ENCODE measurements around the gene TUBA1B. TPM values are rescaled to one million over a fixed set of nuclear protein-coding genes. Genes with fewer than 3 reads are reported as not detected.

The TUBA1B gene
- total and polyA plus RNA-seq, 4 donors: 403 to 813 (median 645) TPM

DNA sequence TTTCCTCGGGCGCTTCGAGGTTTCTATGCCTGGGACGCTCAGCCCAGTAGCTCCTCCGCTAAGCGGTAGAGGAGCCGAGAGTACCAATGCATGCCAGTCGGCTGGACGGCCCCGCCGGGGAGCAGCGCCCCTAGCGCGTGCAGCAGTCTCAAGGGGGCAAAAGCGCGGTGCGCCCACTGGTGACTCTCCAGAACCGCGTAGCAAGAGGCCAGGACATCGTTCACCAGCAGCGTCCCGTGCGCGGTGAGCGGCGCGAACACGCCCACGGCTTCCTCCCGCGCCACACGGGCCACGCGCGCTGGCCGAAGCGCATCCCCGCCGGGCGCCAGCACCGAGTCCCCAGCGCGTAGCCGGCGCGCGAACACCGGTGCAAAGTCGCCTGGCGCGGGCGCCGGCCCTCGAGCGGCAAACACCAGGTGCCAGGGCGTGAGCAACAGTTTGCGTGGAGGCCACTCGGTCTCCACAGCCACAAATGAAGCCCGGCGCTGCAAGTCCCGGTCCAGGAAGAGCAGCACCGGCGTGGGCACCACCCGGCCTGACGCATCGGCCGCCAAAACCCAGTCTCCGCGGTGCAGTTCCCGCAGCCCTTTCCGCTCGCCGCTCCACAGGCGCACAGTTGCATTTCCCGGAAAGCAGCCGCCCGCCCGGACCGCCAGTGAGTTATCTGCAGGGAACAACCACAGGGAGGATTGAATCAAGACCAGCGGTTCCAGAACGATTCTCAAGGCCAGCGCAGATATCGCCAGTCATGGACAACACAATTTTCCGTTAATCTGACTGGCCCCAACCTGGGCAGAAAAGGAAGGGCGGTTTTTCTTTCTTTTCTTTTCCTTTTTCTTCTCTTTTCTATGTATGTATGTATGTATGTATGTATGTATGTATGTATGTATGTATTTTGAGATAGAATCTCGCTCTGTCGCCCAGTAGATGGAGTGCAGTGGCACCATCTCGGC lies 41.1 kb downstream of the TUBA1B start:
- Histone ChIP-seq H3K36me3 (ENCODE audit: control insufficient read depth in 1 of 2, insufficient read depth in 2 of 2, low read length in 1 of 2) (no peaks in the 10 kb centered on the region), H3K27ac (ENCODE audit: low read depth in 1 of 2, low read length in 2 of 2) (no peak overlapping the region), H3K4me3 (ENCODE audit: low read length in 2 of 2) (no peak overlapping the region), H3K4me1 (ENCODE audit: control insufficient read depth in 1 of 2, insufficient read depth in 2 of 2, low read length in 2 of 2) (no peaks in the 10 kb centered on the region), H3K27me3 (ENCODE audit: control insufficient read depth in 1 of 2, insufficient read depth in 2 of 2, low read length in 1 of 2) (no peaks in the 10 kb centered on the region), H3K9me3 (ENCODE audit: control insufficient read depth, low read length) (no peaks in the 10 kb centered on the region)
- WGBS, 2 donors: 3% methylated on average over 88 of the region's 88 CpGs
- intact Hi-C loops (cut with DNase I): loop anchor here (2.0 to 10.0 kb wide), 3 partner anchors 31 to 145 kb away; no protein-coding TSS in a partner anchor
- ATAC-seq (ENCODE audit: low FRiP score) (no peak), DNase-seq (peak; percentile 72 to 88)

- no peak overlapping the region for H3K4me3 ChIP-seq (ENCODE audit: low read length in 2 of 2)
- no peaks in the 10 kb centered on the region for H3K4me1 ChIP-seq (ENCODE audit: control insufficient read depth in 1 of 2, insufficient read depth in 2 of 2, low read length in 2 of 2)
- DNase-seq (peak in 1 of 2 donors; percentile 28), ATAC-seq (ENCODE audit: low FRiP score) (no peak)
- H3K9me3 ChIP-seq (ENCODE audit: control insufficient read depth, low read length): no peaks in the 10 kb centered on the region
- 62 to 65% methylated on average over 6 of the region's 6 CpGs for WGBS, 2 donors
- intact Hi-C loops (cut with DNase I): loop anchor here (1.0 to 10.0 kb wide), 4 partner anchors 32 to 146 kb away; no protein-coding TSS in a partner anchor
- no peaks in the 10 kb centered on the region for H3K27me3 ChIP-seq (ENCODE audit: control insufficient read depth in 1 of 2, insufficient read depth in 2 of 2, low read length in 1 of 2)
- no peaks in the 10 kb centered on the region for H3K36me3 ChIP-seq (ENCODE audit: control insufficient read depth in 1 of 2, insufficient read depth in 2 of 2, low read length in 1 of 2)
- H3K27ac ChIP-seq (ENCODE audit: low read depth in 1 of 2, low read length in 2 of 2): no peak overlapping the region
Observed at GRCh38 chr12:49088932-49089330, 42.3 kb downstream of the TUBA1B start.

DNA sequence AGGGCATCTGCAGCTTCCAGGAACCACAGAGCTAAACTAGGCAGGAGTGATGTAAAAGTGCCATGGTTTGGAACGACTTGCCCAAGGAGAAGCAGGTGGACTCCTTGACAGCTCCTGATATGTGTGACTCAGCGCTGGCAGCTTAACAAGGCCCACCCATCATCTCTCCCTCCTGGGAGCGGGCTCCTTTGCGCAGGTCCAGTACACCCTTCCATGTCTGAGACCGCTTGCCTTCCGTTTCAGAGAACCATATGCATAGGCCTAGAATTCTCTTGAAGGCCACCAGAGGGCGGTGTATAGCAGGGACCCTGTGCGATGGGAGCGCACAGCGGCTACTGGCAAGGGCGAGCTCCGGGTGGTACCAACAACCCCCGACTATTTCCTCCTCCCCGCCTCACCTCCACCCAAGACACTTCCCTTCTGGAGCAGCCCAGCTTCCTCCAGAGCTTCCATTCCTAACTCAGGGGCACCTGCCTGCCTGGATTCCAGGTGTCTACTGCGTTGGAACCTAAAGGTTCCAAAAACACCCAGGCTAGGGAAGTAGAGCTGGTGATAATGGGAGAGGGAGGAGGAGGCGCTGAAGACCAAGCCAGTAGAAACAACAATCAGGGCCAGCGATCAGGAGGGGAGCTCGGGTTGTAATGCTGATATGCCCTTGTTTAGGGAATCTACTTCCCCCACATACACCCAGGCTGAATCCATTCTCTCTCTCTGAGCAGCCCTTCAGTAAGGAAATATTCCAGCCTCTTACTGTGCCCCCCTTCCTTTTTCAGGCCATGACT lies 42.9 kb downstream of the TUBA1B start:
- Histone ChIP-seq H3K4me3 (ENCODE audit: low read length in 2 of 2) (no peak overlapping the region), H3K9me3 (ENCODE audit: control insufficient read depth, low read length) (no peaks in the 10 kb centered on the region), H3K36me3 (ENCODE audit: control insufficient read depth in 1 of 2, insufficient read depth in 2 of 2, low read length in 1 of 2) (no peaks in the 10 kb centered on the region), H3K27ac (ENCODE audit: low read depth in 1 of 2, low read length in 2 of 2) (no peak overlapping the region), H3K4me1 (ENCODE audit: control insufficient read depth in 1 of 2, insufficient read depth in 2 of 2, low read length in 2 of 2) (no peaks in the 10 kb centered on the region), H3K27me3 (ENCODE audit: control insufficient read depth in 1 of 2, insufficient read depth in 2 of 2, low read length in 1 of 2) (no peaks in the 10 kb centered on the region)
- WGBS, 2 donors: 1% methylated on average over 18 of the region's 18 CpGs
- DNase-seq (peak; percentile 82 to 89), ATAC-seq (ENCODE audit: low FRiP score) (peak; percentile 91)
- intact Hi-C loops (cut with DNase I): loop anchor here (1.0 to 10.0 kb wide), 4 partner anchors 32 to 147 kb away; no protein-coding TSS in a partner anchor

DNA sequence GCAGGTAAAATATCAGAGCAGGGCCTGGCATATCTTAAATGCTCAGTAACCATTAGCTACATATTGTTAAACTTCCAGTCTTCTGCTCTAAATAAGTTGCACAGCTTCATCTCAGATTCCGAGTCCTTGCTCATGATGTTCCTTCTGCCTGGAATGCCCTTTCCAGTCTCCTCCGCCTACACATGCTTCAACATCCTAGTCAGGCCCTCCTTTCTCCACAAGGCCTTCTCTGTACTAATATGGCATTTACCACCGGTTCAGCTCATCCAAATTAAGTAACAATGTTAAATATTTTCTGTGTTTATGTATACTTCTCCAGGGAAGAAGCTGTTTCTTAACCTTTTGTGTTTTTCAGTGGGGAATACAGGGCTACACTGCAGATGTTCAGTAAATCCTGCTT lies 45.1 kb downstream of the TUBA1B start:
- 55 to 65% methylated on average over 3 of the region's 3 CpGs for WGBS, 2 donors
- Histone ChIP-seq H3K4me1 (ENCODE audit: control insufficient read depth in 1 of 2, insufficient read depth in 2 of 2, low read length in 2 of 2) (no peaks in the 10 kb centered on the region), H3K36me3 (ENCODE audit: control insufficient read depth in 1 of 2, insufficient read depth in 2 of 2, low read length in 1 of 2) (no peaks in the 10 kb centered on the region), H3K4me3 (ENCODE audit: low read length in 2 of 2) (no peak overlapping the region), H3K27ac (ENCODE audit: low read depth in 1 of 2, low read length in 2 of 2) (no peak overlapping the region), H3K27me3 (ENCODE audit: control insufficient read depth in 1 of 2, insufficient read depth in 2 of 2, low read length in 1 of 2) (no peaks in the 10 kb centered on the region), H3K9me3 (ENCODE audit: control insufficient read depth, low read length) (no peaks in the 10 kb centered on the region)
- no peak for DNase-seq
- intact Hi-C loops (cut with DNase I): loop anchor here in 1 of 2 donors (5.0 to 10.0 kb wide), 2 partner anchors 36 to 149 kb away; no protein-coding TSS in a partner anchor
- no peak for ATAC-seq (ENCODE audit: low FRiP score)

- Histone ChIP-seq H3K9me3 (ENCODE audit: control insufficient read depth, low read length) (no peaks in the 10 kb centered on the region), H3K27ac (ENCODE audit: low read depth in 1 of 2, low read length in 2 of 2) (no peak overlapping the region), H3K4me3 (ENCODE audit: low read length in 2 of 2) (no peak overlapping the region), H3K36me3 (ENCODE audit: control insufficient read depth in 1 of 2, insufficient read depth in 2 of 2, low read length in 1 of 2) (no peaks in the 10 kb centered on the region), H3K27me3 (ENCODE audit: control insufficient read depth in 1 of 2, insufficient read depth in 2 of 2, low read length in 1 of 2) (no peaks in the 10 kb centered on the region), H3K4me1 (ENCODE audit: control insufficient read depth in 1 of 2, insufficient read depth in 2 of 2, low read length in 2 of 2) (no peaks in the 10 kb centered on the region)
- intact Hi-C loops (cut with DNase I): loop anchor here in 1 of 2 donors (10.0 kb wide), 1 partner anchor 150 kb away; no protein-coding TSS in a partner anchor
- no peak for ATAC-seq (ENCODE audit: low FRiP score)
- WGBS, 2 donors: 97 to 99% methylated on average over 3 of the region's 3 CpGs
- DNase-seq: no peak
Observed at GRCh38 chr12:49084438-49084837, 46.8 kb downstream of the TUBA1B start.

GRCh38 chr12:49079793-49080192 lies 51.4 kb downstream of the TUBA1B start:
- ATAC-seq (ENCODE audit: low FRiP score): no peak
- Histone ChIP-seq H3K27me3 (ENCODE audit: control insufficient read depth in 1 of 2, insufficient read depth in 2 of 2, low read length in 1 of 2) (no peaks in the 10 kb centered on the region), H3K27ac (ENCODE audit: low read depth in 1 of 2, low read length in 2 of 2) (no peak overlapping the region), H3K36me3 (ENCODE audit: control insufficient read depth in 1 of 2, insufficient read depth in 2 of 2, low read length in 1 of 2) (no peaks in the 10 kb centered on the region), H3K4me3 (ENCODE audit: low read length in 2 of 2) (no peak overlapping the region), H3K4me1 (ENCODE audit: control insufficient read depth in 1 of 2, insufficient read depth in 2 of 2, low read length in 2 of 2) (no peaks in the 10 kb centered on the region), H3K9me3 (ENCODE audit: control insufficient read depth, low read length) (no peaks in the 10 kb centered on the region)
- intact Hi-C loops (cut with DNase I): loop anchor here in 1 of 2 donors (10.0 kb wide), 1 partner anchor 155 kb away; no protein-coding TSS in a partner anchor
- no peak for DNase-seq
- 62 to 73% methylated on average over 1 of the region's 1 CpG for WGBS, 2 donors

Other genes with a start within 250 kb of the TUBA1B start
- 10 to 100 TPM; 35.7 to 41.4 TPM for gene FKBP11, start 205.9 kb downstream of the TUBA1B start, total RNA-seq
- 10 to 100 TPM; 14.3 to 51.3 TPM for gene FKBP11, start 205.9 kb downstream of the TUBA1B start, polyA plus RNA-seq
- 100 to 1,000 TPM; 153 to 155 TPM for gene ARF3, start 173.9 kb downstream of the TUBA1B start, total RNA-seq
- 10 to 100 TPM; 65.3 to 65.5 TPM for gene ARF3, start 173.9 kb downstream of the TUBA1B start, polyA plus RNA-seq
- gene WNT10B, start 159.7 kb downstream of the TUBA1B start, total RNA-seq: 1 to 10 TPM in 1 of 2 donors, under 1 TPM in 1; 0.55 to 4.9 TPM
- not detected for gene WNT10B, start 159.7 kb downstream of the TUBA1B start, polyA plus RNA-seq
- gene WNT1, start 153.1 kb downstream of the TUBA1B start, total RNA-seq: not detected
- not detected for gene WNT1, start 153.1 kb downstream of the TUBA1B start, polyA plus RNA-seq
- gene DDN, start 132.0 kb downstream of the TUBA1B start, total RNA-seq: under 1 TPM in 1 of 2 donors, not detected in 1; 0.10 TPM
- under 1 TPM in 1 of 2 donors, not detected in 1; 0.50 TPM for gene DDN, start 132.0 kb downstream of the TUBA1B start, polyA plus RNA-seq
- 10 to 100 TPM; 44.8 to 50.6 TPM for gene PRKAG1, start 112.6 kb downstream of the TUBA1B start, total RNA-seq
- 10 to 100 TPM; 48.0 to 57.1 TPM for gene PRKAG1, start 112.6 kb downstream of the TUBA1B start, polyA plus RNA-seq
- 10 to 100 TPM; 88.6 to 97.4 TPM for gene KMT2D, start 70.6 kb downstream of the TUBA1B start, total RNA-seq
- 10 to 100 TPM; 11.5 to 14.4 TPM for gene KMT2D, start 70.6 kb downstream of the TUBA1B start, polyA plus RNA-seq
- gene RHEBL1, start 61.4 kb downstream of the TUBA1B start, total RNA-seq: 1 to 10 TPM in 1 of 2 donors, under 1 TPM in 1; 0.55 to 1.1 TPM
- gene RHEBL1, start 61.4 kb downstream of the TUBA1B start, polyA plus RNA-seq: 1 to 10 TPM; 1.3 to 2.4 TPM
- 1 to 10 TPM; 1.3 to 3.6 TPM for gene DHH, start 36.6 kb downstream of the TUBA1B start, total RNA-seq
- gene DHH, start 36.6 kb downstream of the TUBA1B start, polyA plus RNA-seq: under 1 TPM in 1 of 2 donors, not detected in 1; 0.33 TPM
- 100 to 1,000 TPM in 1 of 2 donors, 10 to 100 TPM in 1; 69.2 to 104 TPM for gene LMBR1L, start 20.5 kb downstream of the TUBA1B start, total RNA-seq
- 100 to 1,000 TPM in 1 of 2 donors, 1 to 10 TPM in 1; 5.6 to 160 TPM for gene LMBR1L, start 20.5 kb downstream of the TUBA1B start, polyA plus RNA-seq
- gene TUBA1A, start 57.7 kb upstream of the TUBA1B start, total RNA-seq: 100 to 1,000 TPM; 148 to 253 TPM
- 100 to 1,000 TPM; 102 to 172 TPM for gene TUBA1A, start 57.7 kb upstream of the TUBA1B start, polyA plus RNA-seq
- gene TUBA1C, start 133.7 kb upstream of the TUBA1B start, total RNA-seq: 100 to 1,000 TPM in 1 of 2 donors, 10 to 100 TPM in 1; 89.2 to 181 TPM
- 100 to 1,000 TPM; 163 to 191 TPM for gene TUBA1C, start 133.7 kb upstream of the TUBA1B start, polyA plus RNA-seq
- 1 to 10 TPM in 1 of 2 donors, under 1 TPM in 1; 0.49 to 5.4 TPM for gene PRPH, start 163.8 kb upstream of the TUBA1B start, total RNA-seq
- gene PRPH, start 163.8 kb upstream of the TUBA1B start, polyA plus RNA-seq: 10 to 100 TPM in 1 of 2 donors, not detected in 1; 13.8 TPM
- 1 to 10 TPM; 1.1 to 4.3 TPM for gene TROAP, start 191.9 kb upstream of the TUBA1B start, total RNA-seq
- 1 to 10 TPM in 1 of 2 donors, under 1 TPM in 1; 0.10 to 1.8 TPM for gene TROAP, start 191.9 kb upstream of the TUBA1B start, polyA plus RNA-seq
- gene C1QL4, start 205.8 kb upstream of the TUBA1B start, total RNA-seq: not detected
- gene C1QL4, start 205.8 kb upstream of the TUBA1B start, polyA plus RNA-seq: not detected
- gene DNAJC22, start 215.5 kb upstream of the TUBA1B start, total RNA-seq: under 1 TPM in 1 of 2 donors, not detected in 1; 0.24 TPM
- gene DNAJC22, start 215.5 kb upstream of the TUBA1B start, polyA plus RNA-seq: 1 to 10 TPM in 1 of 2 donors, under 1 TPM in 1; 0.50 to 1.2 TPM
- gene SPATS2, start 236.1 kb upstream of the TUBA1B start, total RNA-seq: 10 to 100 TPM; 19.3 to 29.8 TPM
- 10 to 100 TPM in 1 of 2 donors, 1 to 10 TPM in 1; 5.5 to 11.5 TPM for gene SPATS2, start 236.1 kb upstream of the TUBA1B start, polyA plus RNA-seq

All from aorta (tissue), 5 donors.